Neural cell (in vitro differentiated cells): Measurements from ENCODE around the gene THAP8. TPM values are rescaled to one million over a fixed set of nuclear protein-coding genes. Genes with fewer than 3 reads are reported as not detected.

Source experiments
- H2AFZ ChIP-seq: fragments of 200-600, 300-800 bp; sonication (generic), shearing (Covaris generic); 2 replicates; pipeline ENCODE4 v1.6.0; 2014; ENCODE audit warnings: low read depth, mild to moderate bottlenecking, antibody characterized with exemption, low read length, moderate library complexity
- H3F3A ChIP-seq: fragments of 200-600 bp; shearing (Covaris generic); 2 replicates; pipeline ENCODE4 v1.6.1; 2016; ENCODE audit warnings: mild to moderate bottlenecking, moderate library complexity, mixed read lengths, antibody characterized with exemption, low read length; ENCODE audit not compliant: insufficient read depth, poor library complexity, severe bottlenecking
- H3K27ac ChIP-seq: fragments of 200-600, 300-800 bp; sonication (generic), shearing (Covaris generic); 2 replicates; pipeline ENCODE4 v1.5.1; 2014; ENCODE audit warnings: mild to moderate bottlenecking, low read length, moderate library complexity
- H3K27me3 ChIP-seq: fragments of 300-800, 200-600 bp; sonication (generic), shearing (Covaris generic); 2 replicates; pipeline ENCODE4 v1.6.0; 2014; ENCODE audit warnings: mild to moderate bottlenecking, low read depth, low read length, moderate library complexity; ENCODE audit not compliant: insufficient read depth
- H3K36me3 ChIP-seq: fragments of 300-800, 200-600 bp; sonication (generic), shearing (Covaris generic); 2 replicates; pipeline ENCODE4 v1.5.1; 2014; ENCODE audit warnings: mild to moderate bottlenecking, antibody characterized with exemption, low read length, moderate library complexity; ENCODE audit not compliant: insufficient read depth
- H3K4me2 ChIP-seq: fragments of 300-800, 200-600 bp; sonication (generic), shearing (Covaris generic); 2 replicates; pipeline ENCODE4 v1.6.0; 2014; ENCODE audit warnings: mild to moderate bottlenecking, low read length
- H3K4me3 ChIP-seq: fragments of 300-800, 200-600 bp; sonication (generic), shearing (Covaris generic); 2 replicates; pipeline ENCODE4 v1.5.1; 2014; ENCODE audit warnings: mild to moderate bottlenecking, low read length, moderate library complexity
- H3K79me2 ChIP-seq: fragments of 200-600 bp; shearing (Covaris generic); replicated peaks from 2 replicates; pipeline ENCODE4 v1.6.0; 2014; ENCODE audit warnings: mild to moderate bottlenecking, low read length, moderate library complexity; ENCODE audit not compliant: insufficient read depth
- H3K9ac ChIP-seq: fragments of 300-800, 200-600 bp; sonication (generic), shearing (Covaris generic); 2 replicates; pipeline ENCODE4 v1.6.1; 2016; ENCODE audit warnings: mild to moderate bottlenecking, low read length, mixed read lengths
- H3K9me2 ChIP-seq: fragments of 200-600 bp; shearing (Covaris generic); 2 replicates; pipeline ENCODE4 v1.6.1; 2016; ENCODE audit warnings: mild to moderate bottlenecking, low read length, mixed read lengths; ENCODE audit not compliant: insufficient read depth
- H3K9me3 ChIP-seq: fragments of 200-600, 300-800 bp; sonication (generic), shearing (Covaris generic); 2 replicates; pipeline ENCODE4 v1.6.1; 2016; ENCODE audit warnings: mild to moderate bottlenecking, mixed run types, low read length, moderate library complexity, mixed read lengths
- H4K20me1 ChIP-seq: fragments of 200-600 bp; shearing (Covaris generic); 2 replicates; pipeline ENCODE4 v1.6.1; 2016; ENCODE audit warnings: mild to moderate bottlenecking, mixed run types; ENCODE audit not compliant: insufficient read depth
- CTCF ChIP-seq: fragments of 450-650 bp; IDR thresholded peaks from 2 replicates; pipeline ENCODE4 v1.5.1; 2014; ENCODE audit warnings: antibody characterized with exemption, mild to moderate bottlenecking, moderate library complexity; ENCODE audit not compliant: poor library complexity, severe bottlenecking
- EP300 ChIP-seq: fragments of 450-650 bp; conservative IDR thresholded peaks from 2 replicates; pipeline ENCODE4 v1.6.1; 2014; ENCODE audit warnings: antibody characterized with exemption, mild to moderate bottlenecking, moderate library complexity; ENCODE audit not compliant: poor library complexity, severe bottlenecking
- EZH2 ChIP-seq: fragments of 200-600, 300-800 bp; shearing (Covaris generic), sonication (generic); IDR thresholded peaks from 2 replicates; pipeline ENCODE4 v1.6.1; 2014; ENCODE audit warnings: antibody characterized with exemption, low read length, borderline replicate concordance, mild to moderate bottlenecking; ENCODE audit not compliant: insufficient read depth, poor library complexity, severe bottlenecking
- MXI1 ChIP-seq: fragments of 450-650 bp; conservative IDR thresholded peaks from 2 replicates; pipeline ENCODE4 v1.6.1; 2014; ENCODE audit warnings: antibody characterized with exemption, mild to moderate bottlenecking; ENCODE audit not compliant: poor library complexity, severe bottlenecking
- POLR2AphosphoS5 ChIP-seq: IDR thresholded peaks from 2 replicates; pipeline ENCODE4 v1.6.1; 2012
- RAD21 ChIP-seq: fragments of 450-650 bp; conservative IDR thresholded peaks from 2 replicates; pipeline ENCODE4 v1.6.1; 2014; ENCODE audit warnings: antibody characterized with exemption, mild to moderate bottlenecking, moderate library complexity
- REST ChIP-seq: IDR thresholded peaks from 2 replicates; pipeline ENCODE4 v1.6.1; 2012; ENCODE audit warnings: borderline replicate concordance
- SMC3 ChIP-seq: fragments of 450-650 bp; conservative IDR thresholded peaks from 2 replicates; pipeline ENCODE4 v1.6.1; 2014; ENCODE audit warnings: antibody characterized with exemption, mild to moderate bottlenecking, moderate library complexity; ENCODE audit not compliant: poor library complexity
- TAF1 ChIP-seq: IDR thresholded peaks from 2 replicates; pipeline ENCODE4 v1.6.1; 2012; ENCODE audit warnings: low read depth
- polyA plus RNA-seq: library from polyadenylated mRNA; depleted of rRNA; stranded (reverse); fragments of >200 nt; gene quantifications from 2 replicates; pipeline ENCODE4 v1.2.3, GENCODE V29; 2014

The THAP8 gene
- polyA plus RNA-seq, 1 donor from 2014 or later = 5.5 TPM

- no peaks in the 10 kb centered on the region for H3K9me3 ChIP-seq
- no peak overlapping the region for H3K27ac ChIP-seq
- no peak overlapping the region for H3K4me3 ChIP-seq
- no peaks in the 10 kb centered on the region for H3F3A ChIP-seq
- H3K9ac ChIP-seq = no peak overlapping the region
- peaks cover 14% of the 10 kb centered on the region for H3K27me3 ChIP-seq
- H2AFZ ChIP-seq = no peak overlapping the region
- no peaks in the 10 kb centered on the region for H3K9me2 ChIP-seq
- TF ChIP-seq TAF1 = no peak
- TF ChIP-seq REST = no peak
- no peak for TF ChIP-seq POLR2AphosphoS5
- TF ChIP-seq MXI1 = no peak
- no peak for TF ChIP-seq SMC3
- no peak for TF ChIP-seq EP300
- TF ChIP-seq CTCF = no peak
- TF ChIP-seq RAD21 = no peak
- no peak for TF ChIP-seq EZH2
- no peak overlapping the region for H3K4me2 ChIP-seq
- H4K20me1 ChIP-seq = no peaks in the 10 kb centered on the region
- H3K79me2 ChIP-seq = no peaks in the 10 kb centered on the region
- no peaks in the 10 kb centered on the region for H3K36me3 ChIP-seq
Measured at GRCh38 chr19:35988824-35989223, 65.3 kb downstream of the THAP8 start.

GRCh38 chr19:35987571-35987896, 66.6 kb downstream of the THAP8 start:
- Histone ChIP-seq H3K4me2 (no peak overlapping the region), H3K79me2 (no peaks in the 10 kb centered on the region), H3K9me2 (no peaks in the 10 kb centered on the region), H3K27me3 (peaks cover 14% of the 10 kb centered on the region), H3K36me3 (no peaks in the 10 kb centered on the region), H3K27ac (no peak overlapping the region), H3K9me3 (no peaks in the 10 kb centered on the region), H4K20me1 (no peaks in the 10 kb centered on the region), H3K9ac (no peak overlapping the region), H3K4me3 (peak overlapping the region; percentile 67), H3F3A (no peaks in the 10 kb centered on the region), H2AFZ (no peak overlapping the region)
- TF ChIP-seq SMC3 = no peak
- TF ChIP-seq RAD21 = no peak
- TF ChIP-seq TAF1 = no peak
- TF ChIP-seq MXI1 = no peak
- TF ChIP-seq EZH2 = no peak
- no peak for TF ChIP-seq REST
- TF ChIP-seq POLR2AphosphoS5 = no peak
- TF ChIP-seq EP300 = no peak
